Body of pancreas (tissue), 4 donors: Measurements from ENCODE around the gene FUCA2.

Source experiments
- CTCF ChIP-seq, 7 experiments: fragments of 450-650 bp in 4 of 7; fragments of 200-600 bp in 3 of 7; sonication (generic) in 3 of 7; IDR thresholded peaks; one replicate each; pipeline ENCODE4 v1.5.1; 2016 to 2019; ENCODE audit warnings: antibody characterized with exemption in 7 of 7
- POLR2A ChIP-seq, 3 donors: fragments of 450-650 bp; IDR thresholded peaks; one replicate each; pipeline ENCODE4 v1.6.1; 2016; ENCODE audit warnings: antibody characterized with exemption in 3 of 3, mild to moderate bottlenecking in 2 of 3

GRCh38 chr6:143468026-143468425 is 43.5 kb downstream of the FUCA2 start:
- no peak for TF ChIP-seq POLR2A (IDR thresholded peaks at IDR 0.05)
- TF ChIP-seq CTCF (IDR thresholded peaks at IDR 0.05) = no peak
